C4-2B (cell line): ENCODE measurements around the gene LORICRIN.

ENCODE experiments used
- CTCF ChIP-seq: fragments of 450-650 bp; conservative IDR thresholded peaks from 2 replicates; pipeline ENCODE4 v1.5.1; 2017; ENCODE audit warnings: mild to moderate bottlenecking
- ZFX ChIP-seq: fragments of 450-650 bp; IDR thresholded peaks from 2 replicates; pipeline ENCODE4 v1.6.1; 2017

DNA sequence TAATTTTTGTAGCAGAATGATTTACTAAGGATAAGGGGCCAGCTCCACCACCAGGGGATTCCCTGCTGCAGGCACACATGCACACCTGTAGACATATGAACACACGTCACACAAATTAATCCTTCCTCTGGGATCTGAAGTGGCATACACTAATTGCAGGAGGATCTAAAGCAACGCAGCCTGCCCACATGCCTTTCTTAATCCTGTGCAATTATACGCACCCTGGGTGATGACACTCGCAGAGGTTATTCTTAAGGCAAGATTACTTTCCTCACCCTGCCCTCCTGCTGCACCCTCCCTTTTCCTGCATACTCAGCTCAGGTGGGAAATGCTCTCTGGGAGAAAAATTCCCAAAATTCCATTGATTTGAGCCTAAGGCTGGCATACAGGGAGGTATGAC lies 7.5 kb upstream of the LORICRIN start:
- TF ChIP-seq CTCF (no peak), ZFX (no peak)
